KMS-11 (cell line): ENCODE measurements around the gene SOX1.

Source experiments
- H2AFZ ChIP-seq: fragments of 200-600 bp; sonication (generic); 2 replicates; pipeline ENCODE4 v1.6.1; 2016; ENCODE audit warnings: antibody characterized with exemption, mixed run types, low read depth
- H3K27ac ChIP-seq: fragments of 200-600 bp; sonication (generic); 2 replicates; pipeline ENCODE4 v1.6.1; 2016; ENCODE audit warnings: mild to moderate bottlenecking, mixed run types
- H3K27me3 ChIP-seq: fragments of 200-600 bp; sonication (generic); 2 replicates; pipeline ENCODE4 v1.6.1; 2017; ENCODE audit warnings: mild to moderate bottlenecking, low read depth, mixed run types, moderate library complexity; ENCODE audit not compliant: insufficient read depth
- H3K36me3 ChIP-seq: fragments of 200-600 bp; sonication (generic); 2 replicates; pipeline ENCODE4 v1.6.1; 2017; ENCODE audit warnings: mild to moderate bottlenecking, mixed run types; ENCODE audit not compliant: insufficient read depth
- H3K4me1 ChIP-seq: fragments of 200-600 bp; sonication (generic); 2 replicates; pipeline ENCODE4 v1.6.1; 2016; ENCODE audit warnings: mild to moderate bottlenecking, low read depth, mixed run types; ENCODE audit not compliant: poor library complexity, severe bottlenecking
- H3K4me2 ChIP-seq: fragments of 200-600 bp; sonication (generic); 2 replicates; pipeline ENCODE4 v1.7.0; 2016; ENCODE audit warnings: mild to moderate bottlenecking, mixed run types
- H3K4me3 ChIP-seq: fragments of 200-600 bp; sonication (generic); IDR thresholded peaks from 2 replicates; pipeline ENCODE4 v1.6.1; 2017; ENCODE audit warnings: low read depth, low read length, mixed read lengths; ENCODE audit not compliant: insufficient read depth
- H3K79me2 ChIP-seq: fragments of 200-600 bp; sonication (generic); 2 replicates; pipeline ENCODE4 v1.6.1; 2016; ENCODE audit warnings: low read depth, mixed run types; ENCODE audit not compliant: insufficient read depth
- H3K9ac ChIP-seq: fragments of 200-600 bp; sonication (generic); 2 replicates; pipeline ENCODE4 v1.6.1; 2016; ENCODE audit warnings: mild to moderate bottlenecking, mixed run types
- H4K20me1 ChIP-seq: fragments of 200-600 bp; sonication (generic); 2 replicates; pipeline ENCODE4 v1.6.1; 2016; ENCODE audit warnings: mild to moderate bottlenecking, mixed run types; ENCODE audit not compliant: insufficient read depth
- CTCF ChIP-seq: fragments of 200-600 bp; sonication (generic); conservative IDR thresholded peaks from 2 replicates; pipeline ENCODE4 v1.6.1; 2017; ENCODE audit warnings: low read depth, mild to moderate bottlenecking, antibody characterized with exemption, low read length, moderate library complexity, mixed read lengths

Gene SOX1

GRCh38 chr13:112120031-112120373, 53.1 kb downstream of the SOX1 start:
- Histone ChIP-seq H3K27me3 (no peaks in the 10 kb centered on the region; the same call in 1 of the 2 replicates), H3K27ac (no peak overlapping the region), H3K4me3 (no peak overlapping the region), H3K79me2 (no peaks in the 10 kb centered on the region), H3K4me2 (no peak overlapping the region), H3K9ac (no peak overlapping the region), H3K4me1 (no peaks in the 10 kb centered on the region), H2AFZ (no peak overlapping the region), H3K36me3 (no peaks in the 10 kb centered on the region), H4K20me1 (no peaks in the 10 kb centered on the region)
- TF ChIP-seq CTCF = no peak
